PFSK-1 (cell line): ENCODE measurements around the gene NRG3.

ENCODE experiments used
- FOXP2 ChIP-seq: optimal IDR thresholded peaks from 2 replicates; pipeline ENCODE3; 2011; ENCODE audit warnings: borderline replicate concordance, control low read depth, inconsistent platforms; ENCODE audit not compliant: insufficient read depth; ENCODE audit errors: extremely low read length, extremely low read depth
- POLR2AphosphoS5 ChIP-seq: IDR thresholded peaks from 2 replicates; pipeline ENCODE4 v1.6.1; 2012; ENCODE audit warnings: low read depth, mild to moderate bottlenecking, control low read depth, low read length, moderate library complexity
- REST ChIP-seq, 2 experiments: IDR thresholded peaks; 2 replicates each; pipeline versions ENCODE4 v1.6.1 to v1.8.0; 2011 to 2012; ENCODE audit warnings: low read depth in 2 of 2, low read length in 2 of 2, control low read depth in 1 of 2, inconsistent platforms in 1 of 2, mild to moderate bottlenecking in 1 of 2, moderate library complexity in 1 of 2; ENCODE audit not compliant: insufficient read depth in 1 of 2
- SIN3A ChIP-seq: IDR thresholded peaks from 2 replicates; pipeline ENCODE4 v1.6.1; 2012; ENCODE audit warnings: mild to moderate bottlenecking, low read length, moderate library complexity, borderline replicate concordance; ENCODE audit not compliant: insufficient read depth
- TAF1 ChIP-seq: IDR thresholded peaks from 2 replicates; pipeline ENCODE4 v1.6.1; 2012; ENCODE audit warnings: low read length, control low read depth, borderline replicate concordance; ENCODE audit not compliant: insufficient read depth

Gene NRG3

DNA sequence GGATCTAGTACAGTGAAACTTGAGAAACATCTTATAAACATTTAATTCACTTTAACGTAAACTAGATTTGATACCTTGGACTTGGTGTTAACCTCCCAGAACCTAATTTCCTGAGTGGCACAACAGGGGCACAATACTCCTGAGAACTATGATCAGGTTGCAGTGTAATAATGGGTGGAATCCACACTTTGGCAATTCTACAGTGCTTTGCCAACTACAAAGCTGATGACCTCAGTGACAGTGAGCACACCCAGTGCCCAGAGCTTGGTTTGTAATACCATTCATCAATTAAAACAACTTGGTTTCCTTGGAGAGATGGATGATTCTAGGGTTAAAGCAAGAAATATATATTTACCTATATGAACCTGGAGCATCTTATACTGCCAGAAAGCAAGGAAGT lies 379.2 kb downstream of the NRG3 start:
- TF ChIP-seq POLR2AphosphoS5 (no peak), SIN3A (no peak), REST (IDR thresholded peaks at IDR 0.05; ENCODE audit: insufficient read depth in 1 of 2, low read depth in 2 of 2, low read length in 2 of 2) (no peak), TAF1 (no peak)

DNA sequence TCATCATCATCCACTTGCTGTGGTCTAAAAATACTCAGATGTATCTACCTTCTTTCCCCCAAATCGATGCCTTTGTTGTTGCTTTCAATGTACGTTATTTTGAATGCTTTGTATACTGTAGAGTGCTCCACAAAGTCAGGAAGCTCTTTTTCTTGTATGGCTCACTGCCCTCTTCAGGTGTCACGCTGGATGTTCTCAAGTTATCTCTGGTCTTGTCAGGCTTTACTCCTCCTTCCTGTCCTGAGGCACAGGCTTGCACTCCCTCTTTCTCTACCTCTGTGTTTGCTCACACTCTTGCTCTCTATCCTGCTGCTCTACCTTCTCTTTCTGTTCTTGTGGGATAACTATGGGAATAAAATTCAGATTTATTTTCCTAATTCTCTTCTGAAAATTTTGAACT lies 381.3 kb downstream of the NRG3 start:
- TF ChIP-seq SIN3A (no peak), TAF1 (no peak), POLR2AphosphoS5 (no peak), REST (IDR thresholded peaks at IDR 0.05; ENCODE audit: insufficient read depth in 1 of 2, low read depth in 2 of 2, low read length in 2 of 2) (no peak)

DNA sequence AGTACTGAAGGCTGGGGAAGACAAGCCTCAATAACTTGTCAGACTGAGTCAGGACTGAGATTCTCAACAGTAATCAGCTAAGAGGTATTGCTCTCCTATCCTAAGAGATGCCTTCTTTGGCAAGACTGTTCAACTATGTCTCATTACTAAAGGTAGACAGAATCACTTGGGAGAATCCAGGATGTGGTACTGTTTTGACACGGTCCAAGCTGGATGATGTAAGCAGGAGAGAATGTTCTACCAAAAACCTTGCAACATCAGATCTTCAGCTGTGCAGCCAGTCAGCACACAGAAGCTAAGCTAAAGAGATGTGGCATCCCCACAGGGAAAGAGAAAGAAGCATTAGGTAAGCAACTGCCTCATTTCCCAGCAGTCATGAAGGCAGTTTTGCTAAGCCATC lies 391.4 kb downstream of the NRG3 start:
- no peak for TF ChIP-seq FOXP2
- no peak for TF ChIP-seq TAF1
- no peak for TF ChIP-seq REST (IDR thresholded peaks at IDR 0.05; ENCODE audit: insufficient read depth in 1 of 2, low read depth in 2 of 2, low read length in 2 of 2)
- TF ChIP-seq POLR2AphosphoS5: no peak
- no peak for TF ChIP-seq SIN3A

DNA sequence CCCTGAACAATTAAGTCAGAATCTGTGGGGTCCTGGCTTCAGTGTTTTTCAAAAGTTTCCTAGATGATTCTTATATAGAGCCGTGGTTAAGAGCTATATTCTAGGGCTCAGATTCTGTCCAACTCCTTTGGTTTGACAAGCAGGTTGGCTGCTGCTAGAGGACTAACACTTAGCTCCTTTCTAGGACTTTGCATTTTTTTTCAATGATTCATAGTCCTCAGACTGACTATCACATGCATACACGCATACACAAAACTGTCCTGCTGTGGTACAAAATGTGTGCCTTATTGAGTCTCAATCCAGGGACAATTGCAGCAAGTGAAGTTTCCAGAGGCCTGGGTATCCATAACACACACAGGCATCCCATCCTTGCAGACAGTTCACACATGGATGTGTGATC lies 392.0 kb downstream of the NRG3 start:
- TF ChIP-seq POLR2AphosphoS5 (no peak), REST (IDR thresholded peaks at IDR 0.05; ENCODE audit: insufficient read depth in 1 of 2, low read depth in 2 of 2, low read length in 2 of 2) (no peak), SIN3A (no peak), TAF1 (no peak)

DNA sequence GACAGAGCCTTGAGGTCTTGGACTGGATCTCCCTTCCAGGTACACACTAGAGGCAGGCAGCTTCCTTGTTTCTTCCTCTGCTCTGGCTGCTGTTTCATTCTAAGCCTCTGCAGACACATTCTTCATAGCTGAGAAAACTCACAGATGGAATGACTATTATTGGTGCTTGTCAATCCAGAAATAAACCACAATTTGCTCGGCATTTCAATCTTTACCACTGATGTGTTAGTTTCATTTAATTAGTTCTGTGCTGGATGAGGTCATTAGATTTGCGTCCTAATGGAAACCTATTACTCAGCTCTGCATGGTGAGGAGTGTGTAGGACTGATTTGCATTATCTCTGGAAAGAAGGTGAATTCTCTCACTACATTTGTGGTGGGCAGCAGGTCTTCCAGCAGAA lies 392.5 kb downstream of the NRG3 start:
- TF ChIP-seq SIN3A: no peak
- TF ChIP-seq POLR2AphosphoS5: no peak
- TF ChIP-seq TAF1: no peak
